Limb (tissue), 2 donors: ENCODE results near the gene PWWP2A.
"Not testable (repeated sequence)": the region's sequence is repeated elsewhere in the genome, so short reads cannot be mapped to it uniquely, and the experiment has no call there.

Source experiments
- DNase-seq, 2 donors: peaks; one replicate each; pipeline ENCODE4 v3.0.0-alpha.2; 2016; ENCODE audit errors: extremely low spot score in 2 of 2

Gene PWWP2A

DNA sequence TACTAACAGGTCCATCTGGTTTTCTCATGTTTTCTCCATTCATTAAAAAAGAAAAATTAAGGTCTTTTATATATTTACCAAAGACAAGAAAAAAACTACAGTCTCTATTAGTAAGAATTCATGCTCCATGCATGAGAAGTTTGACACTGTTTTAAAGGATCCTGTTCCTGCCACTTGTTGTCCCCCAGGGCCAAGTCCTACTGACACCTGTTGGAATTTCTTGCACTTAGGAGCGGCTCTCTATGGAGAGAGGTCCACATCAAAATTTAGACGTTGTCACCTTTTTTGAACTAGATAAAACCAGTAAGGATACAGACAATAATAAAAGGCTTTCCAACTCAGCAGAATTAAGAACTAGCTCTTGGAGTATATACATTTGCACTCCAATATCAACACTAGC lies 42.3 kb downstream of the PWWP2A start:
- DNase-seq, result no peak

DNA sequence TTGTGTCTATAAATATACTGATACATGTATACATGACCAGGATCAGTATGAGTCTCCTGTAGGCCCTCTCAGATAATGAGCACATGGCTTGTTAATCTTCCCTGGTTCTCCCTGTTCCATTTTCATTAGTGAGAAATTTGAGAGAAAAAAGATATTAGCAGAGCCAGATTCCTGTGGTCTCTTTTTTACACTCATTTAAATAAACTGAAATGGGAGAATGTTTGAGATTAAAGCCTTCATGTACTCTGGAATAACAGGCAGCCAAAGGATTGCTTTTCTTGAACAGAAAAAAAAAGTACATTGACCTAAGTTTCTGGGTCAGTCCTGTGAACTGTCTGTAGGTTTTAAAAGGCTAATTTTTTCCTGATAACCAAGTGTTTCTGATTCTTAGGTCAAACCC lies 44.2 kb downstream of the PWWP2A start:
- no peak for DNase-seq

DNA sequence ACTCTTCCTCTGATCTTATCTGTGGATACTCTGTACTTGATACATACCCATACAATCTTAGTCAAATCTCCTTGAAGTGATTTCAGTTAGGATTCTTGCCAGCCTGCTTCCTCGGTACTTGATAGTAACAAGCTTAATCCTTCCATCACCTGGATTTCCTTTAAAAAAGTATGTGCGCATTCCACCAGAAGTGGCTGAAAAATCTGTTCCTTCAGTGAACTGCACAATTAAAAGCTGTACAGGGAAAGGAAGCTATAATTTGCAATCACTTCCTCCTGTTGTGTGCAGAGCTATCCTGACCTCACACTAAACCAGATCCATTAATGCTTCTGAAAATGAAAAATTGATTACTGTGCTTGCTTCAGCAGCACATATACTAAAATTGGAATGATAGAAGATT lies 47.3 kb downstream of the PWWP2A start:
- DNase-seq, result no peak

DNA sequence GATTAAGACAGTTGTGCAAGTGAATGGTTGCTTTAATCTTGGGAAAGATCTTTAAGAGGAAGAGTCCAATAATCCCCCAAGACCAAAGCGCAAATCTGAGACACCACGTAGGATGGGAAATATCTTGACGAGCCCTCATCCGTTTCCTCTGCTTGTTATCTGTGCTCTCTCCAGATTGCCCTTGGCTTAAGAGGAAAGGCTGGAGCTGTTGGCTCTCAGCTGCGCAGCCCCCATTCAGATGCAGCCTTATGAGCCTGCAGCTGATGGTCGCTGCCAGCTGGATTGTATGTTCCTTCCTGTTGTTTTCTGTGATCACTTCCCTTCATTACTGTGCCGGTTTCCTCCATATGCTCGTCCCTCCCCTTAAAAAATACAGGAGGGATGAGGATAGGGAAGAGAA lies 47.7 kb downstream of the PWWP2A start:
- DNase-seq, result peak in 1 of 2 donors; percentile 51

DNA sequence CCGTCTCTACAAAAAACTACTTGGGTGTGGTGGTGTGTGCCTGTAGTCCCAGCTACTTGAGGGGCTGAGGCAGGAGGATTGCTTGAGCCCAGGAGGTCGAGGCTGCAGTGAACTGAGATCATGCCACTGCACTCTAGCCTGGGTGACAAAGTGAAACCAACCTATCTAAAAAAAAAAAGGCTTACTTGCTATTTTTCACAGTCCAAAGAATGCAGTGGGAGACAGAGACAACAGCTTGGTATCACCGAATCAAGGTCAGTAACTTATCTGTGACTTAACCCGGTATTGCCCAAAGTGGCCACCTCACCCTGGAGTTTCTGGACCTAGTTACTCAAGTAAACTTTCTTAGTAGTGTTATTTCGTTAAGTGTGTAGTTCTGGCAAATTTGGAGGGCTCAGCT lies 50.1 kb downstream of the PWWP2A start:
- DNase-seq, result not testable (repeated sequence)

DNA sequence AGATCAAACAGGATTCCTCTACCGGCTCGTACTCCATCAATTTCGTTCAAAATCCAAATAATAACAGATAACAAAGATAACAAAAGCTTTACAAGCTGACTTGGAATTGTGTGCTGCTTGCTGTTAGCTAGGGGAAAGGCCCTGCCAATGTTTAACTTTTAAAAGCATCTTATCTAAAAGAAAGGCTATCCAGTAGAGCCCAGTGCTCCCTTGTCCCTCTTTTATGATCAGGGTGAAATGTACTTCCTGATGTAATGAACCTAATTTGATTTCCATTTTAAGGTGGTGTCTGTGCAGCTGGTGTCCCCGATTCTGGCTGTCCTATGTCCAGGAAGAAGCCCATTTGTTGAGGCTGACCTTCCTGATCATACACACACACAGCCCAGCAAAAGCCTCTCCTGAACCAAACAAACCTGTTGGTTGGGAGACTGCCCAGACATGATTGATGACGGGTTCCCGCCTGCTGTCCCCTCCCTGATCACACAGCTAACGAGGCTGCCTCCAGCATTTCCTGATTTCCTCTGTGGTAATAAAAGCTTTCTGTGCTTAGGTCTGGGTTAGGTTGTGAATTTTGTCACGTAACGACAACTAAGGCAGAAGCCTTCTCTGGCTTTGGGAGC lies 54.1 kb downstream of the PWWP2A start:
- no peak for DNase-seq

DNA sequence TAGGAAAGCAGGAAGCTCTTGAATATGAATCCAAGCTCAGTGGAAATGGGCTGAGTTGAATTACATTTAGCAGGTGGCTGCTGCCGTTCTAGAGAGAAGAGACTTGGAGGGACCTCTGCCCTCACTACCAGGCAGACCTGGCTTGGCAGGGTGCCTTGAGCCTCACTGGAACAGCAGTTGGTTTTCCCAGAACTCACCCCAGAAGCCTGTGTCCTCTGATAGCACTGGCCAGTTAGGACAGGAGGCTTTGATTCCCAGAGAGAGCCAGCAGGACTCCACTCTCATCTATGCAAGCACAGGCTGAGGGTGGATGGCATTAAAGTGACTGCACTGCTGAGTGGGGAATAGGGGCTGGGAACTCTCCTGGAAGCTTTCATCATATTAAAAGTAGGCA lies 54.8 kb downstream of the PWWP2A start:
- DNase-seq, result no peak

DNA sequence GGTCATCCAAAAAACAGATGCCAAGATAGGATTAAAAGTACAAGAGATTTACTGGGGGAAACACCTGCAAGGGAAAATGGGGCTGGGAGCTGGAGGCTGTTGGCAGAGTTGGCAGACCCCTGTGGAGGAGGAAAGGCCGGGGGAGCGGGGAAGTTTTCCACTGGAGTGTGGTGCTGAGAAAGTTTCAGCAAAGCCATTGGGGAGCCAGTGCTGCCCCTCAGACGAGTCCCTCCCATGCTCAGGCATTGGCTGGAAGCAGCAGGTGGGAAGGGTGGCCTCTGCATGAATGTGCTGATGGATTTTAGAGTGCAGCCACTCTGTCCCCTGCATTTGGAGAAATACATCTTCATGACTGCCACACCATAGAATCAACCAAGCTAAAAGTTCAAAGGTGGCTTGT lies 57.5 kb downstream of the PWWP2A start:
- DNase-seq, result no peak

DNA sequence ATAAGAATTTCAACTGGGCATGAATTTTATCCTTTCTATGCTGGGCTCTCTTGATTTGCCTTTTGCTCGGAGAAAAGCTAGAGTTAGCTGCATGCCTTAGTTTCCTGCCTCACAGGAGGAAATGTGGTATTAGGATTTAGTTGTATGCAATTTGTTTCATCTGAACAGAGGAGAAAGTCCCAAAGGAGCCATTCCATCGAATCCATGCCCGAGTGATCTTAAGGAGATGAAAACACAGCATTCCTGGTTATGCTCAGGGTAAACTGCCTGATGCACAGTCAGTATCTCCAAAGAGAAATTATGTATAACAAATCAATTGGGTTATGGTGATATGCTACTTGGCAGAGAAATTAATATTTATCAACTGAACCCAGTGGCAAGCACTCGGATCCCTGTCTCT lies 59.2 kb downstream of the PWWP2A start:
- DNase-seq, result no peak

DNA sequence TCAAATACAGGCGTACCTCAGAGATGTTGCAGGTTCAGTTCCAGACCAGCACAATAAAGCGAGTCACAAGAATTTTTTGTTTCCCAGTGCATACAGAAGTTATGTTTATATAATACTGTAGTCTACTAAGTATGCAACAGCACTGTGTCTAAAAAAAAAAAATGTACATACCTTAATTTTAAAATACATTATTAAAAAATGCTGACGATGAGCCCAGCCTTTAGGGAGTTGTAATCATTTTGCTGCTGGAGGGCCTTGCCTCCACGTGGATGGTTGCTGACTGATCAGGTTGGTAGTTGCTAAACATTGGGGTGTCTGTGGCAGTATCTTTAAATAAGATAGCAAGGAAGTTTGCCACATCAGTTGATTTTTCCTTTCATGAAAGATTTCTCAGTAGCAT lies 62.0 kb downstream of the PWWP2A start:
- DNase-seq, result no peak

DNA sequence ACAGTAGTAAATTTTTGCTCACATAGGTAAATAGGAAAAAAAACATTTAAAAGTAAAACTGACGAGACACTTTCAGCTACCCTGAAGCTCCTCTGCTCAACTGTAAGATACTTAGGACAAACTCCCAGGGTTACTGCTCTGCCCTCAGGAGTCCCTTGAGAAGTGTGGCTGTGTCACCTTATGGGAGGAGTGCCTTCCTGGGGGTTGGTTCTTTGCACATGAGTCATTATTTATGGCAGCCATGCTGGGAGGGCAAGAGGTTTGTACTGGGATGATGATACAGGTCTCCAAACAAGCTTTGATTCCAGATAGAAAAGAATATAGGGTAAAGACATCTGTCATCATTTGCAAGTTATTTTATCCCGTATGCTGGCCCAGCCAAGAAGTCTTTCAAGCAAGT lies 64.4 kb downstream of the PWWP2A start:
- DNase-seq, result no peak

DNA sequence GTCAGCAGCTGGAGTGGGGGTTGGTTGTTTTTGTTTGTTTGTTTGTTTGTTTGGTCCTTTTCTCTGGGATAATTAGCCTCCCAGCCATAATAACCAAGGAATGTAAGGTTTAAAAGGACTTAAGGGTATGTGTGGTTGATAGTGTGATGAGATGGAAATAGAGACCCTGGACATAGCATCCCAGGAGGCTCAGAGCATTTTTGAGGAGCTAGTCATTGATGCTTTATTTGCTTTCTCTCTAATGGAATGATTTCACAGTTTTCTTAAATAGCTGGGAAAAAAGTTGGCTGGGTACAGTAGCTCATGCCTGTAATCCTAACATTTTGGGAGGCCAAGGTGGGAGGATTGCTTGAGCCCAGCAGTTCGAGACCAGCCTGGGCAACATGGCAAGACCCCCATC lies 65.2 kb downstream of the PWWP2A start:
- no peak for DNase-seq

DNA sequence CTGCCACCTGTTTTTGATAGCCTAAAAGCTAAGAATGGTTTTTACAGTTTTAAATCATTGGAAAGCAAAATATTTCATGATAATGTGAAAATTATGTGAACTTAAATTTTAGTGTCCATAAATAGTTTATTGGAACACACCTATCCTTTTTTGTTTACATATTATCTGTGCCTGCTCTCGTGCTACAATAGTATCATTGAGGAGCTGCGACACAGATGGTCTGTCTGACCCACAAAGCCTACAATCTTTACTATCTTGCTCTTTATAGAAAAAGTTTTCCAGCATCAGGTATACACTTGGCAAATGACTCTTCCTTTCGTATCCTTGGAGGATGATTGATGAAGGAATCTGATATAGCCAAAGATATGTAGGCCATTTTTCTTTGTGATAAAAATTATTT lies 70.2 kb downstream of the PWWP2A start:
- no peak for DNase-seq

DNA sequence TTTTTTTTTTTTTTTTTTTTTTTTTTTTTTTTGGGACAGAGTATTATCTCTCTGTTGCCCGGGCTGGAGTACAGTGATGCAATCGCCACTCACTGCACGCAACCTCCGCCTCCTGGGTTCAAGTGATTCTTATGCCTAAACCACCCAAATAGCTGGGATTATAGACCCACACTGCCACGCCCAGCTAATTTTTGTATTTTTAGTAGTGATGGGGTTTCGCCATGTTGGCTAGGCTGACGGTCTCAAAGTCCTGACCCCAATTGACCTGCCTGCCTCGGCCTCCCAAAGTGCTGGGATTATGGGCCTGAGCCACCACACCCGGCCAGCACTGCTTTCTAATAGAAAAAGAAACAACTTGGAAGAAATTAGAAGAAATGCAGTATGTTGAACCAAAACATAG lies 71.1 kb downstream of the PWWP2A start:
- DNase-seq, result no peak

DNA sequence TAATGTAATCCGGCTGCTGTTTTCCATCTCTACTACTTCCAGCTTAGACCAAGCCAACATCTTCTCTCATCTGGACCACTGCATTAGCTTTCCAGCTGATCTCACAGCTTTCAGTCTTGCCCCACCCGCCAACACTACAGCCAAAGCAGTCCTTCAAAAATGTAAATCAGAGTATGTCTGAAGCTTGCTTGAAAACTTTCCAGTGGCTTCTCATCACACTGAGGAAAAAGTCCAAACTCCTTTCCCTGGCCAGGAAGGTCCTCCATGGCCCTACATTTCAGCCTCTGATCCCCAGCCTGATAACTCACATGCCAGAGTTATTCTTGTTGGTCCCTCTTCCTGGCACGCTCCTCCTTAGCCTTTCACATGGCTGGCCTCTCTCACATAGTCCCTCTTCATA lies 71.8 kb downstream of the PWWP2A start:
- no peak for DNase-seq

DNA sequence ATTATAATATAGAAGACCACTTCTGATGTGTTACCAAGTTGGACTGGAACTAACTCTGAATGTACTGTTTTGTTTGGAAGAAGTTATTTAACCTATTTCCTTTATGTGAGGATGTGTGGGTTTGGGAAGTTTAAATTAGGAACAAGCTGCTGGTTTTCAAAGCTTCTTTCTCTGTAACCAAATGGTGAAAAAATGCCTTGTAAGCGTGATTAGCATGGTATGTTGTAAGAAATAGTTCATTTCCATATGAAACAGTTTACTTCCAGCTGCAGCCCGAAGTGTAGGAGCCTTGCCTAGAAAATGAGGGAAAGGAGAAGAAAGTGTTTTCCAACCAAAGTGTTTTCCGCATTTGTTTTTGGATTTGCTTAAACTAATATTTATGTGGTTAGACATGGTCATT lies 74.3 kb downstream of the PWWP2A start:
- no peak for DNase-seq

DNA sequence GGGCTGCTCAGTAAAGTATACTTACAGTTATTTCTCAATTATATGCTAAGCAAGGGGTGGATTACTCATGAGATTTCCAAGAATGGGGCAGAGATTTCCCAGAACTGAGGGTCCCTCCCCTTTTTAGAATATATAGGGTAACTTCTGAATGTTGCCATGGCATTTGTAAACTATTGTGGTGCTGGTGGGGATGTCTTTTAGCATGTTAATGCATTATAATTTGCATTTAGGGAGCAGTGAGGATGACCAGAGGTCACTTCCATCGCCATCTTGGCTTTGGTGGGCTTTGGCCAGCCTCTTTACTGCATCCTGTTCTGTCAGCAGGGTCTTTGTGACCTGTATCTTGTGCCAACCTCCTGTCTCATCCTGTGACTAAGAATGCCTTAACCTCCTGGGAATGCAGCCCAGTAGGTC lies 74.9 kb downstream of the PWWP2A start:
- DNase-seq, result no peak

DNA sequence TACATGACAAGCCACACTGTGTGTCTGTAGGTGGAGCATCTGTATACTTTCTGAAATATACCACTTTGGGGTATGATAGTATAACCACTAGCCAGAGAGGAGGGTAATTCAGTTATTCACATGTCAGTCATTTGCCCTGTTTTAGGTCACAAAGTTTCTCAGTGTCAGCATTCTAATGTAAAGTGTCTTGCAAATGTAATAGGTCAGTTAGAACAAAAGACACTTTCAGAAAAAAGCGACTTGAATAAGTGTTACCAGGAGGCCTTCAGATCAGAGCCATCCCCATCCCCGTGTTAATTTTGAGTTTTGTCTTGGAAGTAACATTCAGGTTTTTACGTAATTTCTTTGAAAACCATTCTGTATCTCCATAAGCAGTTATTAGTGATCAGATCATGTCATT lies 76.6 kb downstream of the PWWP2A start:
- no peak for DNase-seq
